Glutamatergic neuron (in vitro differentiated cells): ENCODE data around the gene TXN2. TPM values are rescaled to one million over a fixed set of nuclear protein-coding genes. Genes with fewer than 3 reads are reported as not detected.
A peak's percentile ranks its signal among the peaks of the same experiment; 100 is the strongest.

ENCODE experiments used
- DNase-seq: peaks from one replicate; pipeline ENCODE4 v3.0.0; 2022
- H3K27ac Mint-ChIP-seq: one replicate; pipeline ENCODE4 v1.8.0; 2020; ENCODE audit warnings: mild to moderate bottlenecking, mixed read lengths, inconsistent platforms; ENCODE audit not compliant: unreplicated experiment
- H3K27me3 Mint-ChIP-seq: one replicate; pipeline ENCODE4 v1.8.0; 2020; ENCODE audit warnings: mild to moderate bottlenecking, moderate library complexity, mixed read lengths, inconsistent platforms; ENCODE audit not compliant: unreplicated experiment
- H3K36me3 Mint-ChIP-seq: one replicate; pipeline ENCODE4 v1.8.0; 2020; ENCODE audit warnings: mild to moderate bottlenecking, mixed read lengths, inconsistent platforms; ENCODE audit not compliant: unreplicated experiment
- H3K4me1 Mint-ChIP-seq: one replicate; pipeline ENCODE4 v1.8.0; 2020; ENCODE audit warnings: mild to moderate bottlenecking, low read depth, mixed read lengths, inconsistent platforms; ENCODE audit not compliant: unreplicated experiment
- H3K4me3 Mint-ChIP-seq: one replicate; pipeline ENCODE4 v1.8.0; 2020; ENCODE audit warnings: mild to moderate bottlenecking, mixed read lengths, inconsistent platforms; ENCODE audit not compliant: unreplicated experiment
- H3K9me3 Mint-ChIP-seq: one replicate; pipeline ENCODE4 v1.8.0; 2020; ENCODE audit warnings: mild to moderate bottlenecking, moderate library complexity, mixed read lengths, inconsistent platforms; ENCODE audit not compliant: unreplicated experiment
- total RNA-seq: library from RNA; stranded (reverse); fragmentation: NEBNext Ultra II Directional; extraction: Animal tissue kit (Norgen Biotek cat#: 25700); gene quantifications from one replicate; pipeline ENCODE4 v1.2.1, GENCODE V29; 2021; ENCODE audit not compliant: unreplicated experiment
- TF ChIP-seq, protein P1 (sequence below): fragments of 200-600 bp; sonication (generic); IDR thresholded peaks from one replicate; pipeline ENCODE4 v1.5.0; 2021; ENCODE audit not compliant: partially characterized antibody, unreplicated experiment

Gene TXN2
- total RNA-seq, 1 donor from 2014 or later = 66.1 TPM

DNA sequence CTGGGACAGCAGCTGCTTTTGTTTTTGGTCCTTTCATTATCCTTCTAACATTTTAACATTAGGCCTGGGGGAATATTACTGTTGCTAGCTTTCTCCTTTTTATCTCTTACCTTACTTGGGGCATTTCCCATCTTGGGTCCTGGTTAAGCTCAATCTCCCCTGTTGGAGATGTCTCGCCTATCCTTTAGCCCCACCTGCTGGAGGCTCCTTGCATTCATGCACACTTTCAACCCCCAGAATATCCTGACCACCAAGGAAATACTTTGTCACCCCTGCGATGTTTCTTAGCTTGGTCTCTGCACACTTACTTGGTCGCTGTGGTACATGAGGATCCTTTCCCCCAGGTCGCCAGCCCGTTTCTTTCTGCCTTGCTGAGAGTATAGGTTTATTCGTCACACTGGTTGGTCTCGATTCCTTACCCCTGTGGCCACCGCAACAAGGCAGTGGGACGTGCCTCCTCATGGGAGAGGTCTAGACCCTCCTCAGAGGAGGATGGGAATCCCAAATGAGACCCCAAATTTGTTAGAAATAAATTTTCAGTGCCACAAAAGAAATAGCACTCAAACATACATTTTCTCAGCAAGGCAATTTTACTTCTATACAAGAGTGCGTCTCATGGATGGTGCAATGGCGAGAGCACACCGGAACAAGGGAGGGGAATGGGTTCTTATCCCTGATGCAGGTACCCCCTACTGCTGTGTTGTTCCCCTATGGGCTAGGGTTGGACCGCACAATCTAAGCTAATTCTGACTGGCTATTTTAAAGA, 5.4 kb upstream of the TXN2 start:
- Mint-ChIP-seq H3K27me3 (peaks cover 10% of the 10 kb centered on the region), H3K27ac (no peak overlapping the region), H3K36me3 (peaks cover 31% of the 10 kb centered on the region), H3K9me3 (peaks cover 21% of the 10 kb centered on the region), H3K4me1 (peaks cover 3% of the 10 kb centered on the region), H3K4me3 (no peak overlapping the region)
- TF ChIP-seq, protein P1, sequence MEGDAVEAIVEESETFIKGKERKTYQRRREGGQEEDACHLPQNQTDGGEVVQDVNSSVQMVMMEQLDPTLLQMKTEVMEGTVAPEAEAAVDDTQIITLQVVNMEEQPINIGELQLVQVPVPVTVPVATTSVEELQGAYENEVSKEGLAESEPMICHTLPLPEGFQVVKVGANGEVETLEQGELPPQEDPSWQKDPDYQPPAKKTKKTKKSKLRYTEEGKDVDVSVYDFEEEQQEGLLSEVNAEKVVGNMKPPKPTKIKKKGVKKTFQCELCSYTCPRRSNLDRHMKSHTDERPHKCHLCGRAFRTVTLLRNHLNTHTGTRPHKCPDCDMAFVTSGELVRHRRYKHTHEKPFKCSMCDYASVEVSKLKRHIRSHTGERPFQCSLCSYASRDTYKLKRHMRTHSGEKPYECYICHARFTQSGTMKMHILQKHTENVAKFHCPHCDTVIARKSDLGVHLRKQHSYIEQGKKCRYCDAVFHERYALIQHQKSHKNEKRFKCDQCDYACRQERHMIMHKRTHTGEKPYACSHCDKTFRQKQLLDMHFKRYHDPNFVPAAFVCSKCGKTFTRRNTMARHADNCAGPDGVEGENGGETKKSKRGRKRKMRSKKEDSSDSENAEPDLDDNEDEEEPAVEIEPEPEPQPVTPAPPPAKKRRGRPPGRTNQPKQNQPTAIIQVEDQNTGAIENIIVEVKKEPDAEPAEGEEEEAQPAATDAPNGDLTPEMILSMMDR = peak; percentile 28
- no peak for DNase-seq

DNA sequence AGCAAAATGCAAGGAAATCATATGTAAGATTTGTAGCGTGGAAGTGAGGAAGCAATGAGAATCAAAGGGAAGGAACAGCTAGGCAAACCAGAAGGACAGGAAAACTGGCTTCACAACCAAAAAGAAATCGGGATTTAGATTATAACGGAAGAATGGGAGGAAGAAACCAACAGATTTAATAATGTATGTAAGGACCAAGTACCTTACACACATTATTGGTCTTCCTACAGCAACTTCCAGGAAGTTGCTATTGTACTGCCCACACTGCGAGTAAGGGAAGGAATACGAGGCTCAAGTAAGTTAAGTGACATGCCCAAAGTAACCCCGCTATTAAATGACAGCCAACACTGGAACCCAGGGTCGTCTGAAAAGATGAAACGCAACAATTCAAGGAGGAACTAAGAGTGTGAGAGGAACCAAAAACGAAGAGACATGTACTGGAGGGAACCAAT, 473 bp downstream of the TXN2 start:
- DNase-seq = no peak
- H3K4me3 Mint-ChIP-seq = peak overlapping the region; percentile 97

GRCh38 chr22:36478966-36479365, 2.5 kb downstream of the TXN2 start:
- H3K36me3 Mint-ChIP-seq = peaks cover 5% of the 10 kb centered on the region
- no peak for DNase-seq
- H3K4me3 Mint-ChIP-seq = no peak overlapping the region
- H3K9me3 Mint-ChIP-seq = peaks cover 12% of the 10 kb centered on the region
- TF ChIP-seq, protein P1 = no peak
- H3K4me1 Mint-ChIP-seq = peaks cover 7% of the 10 kb centered on the region
- H3K27me3 Mint-ChIP-seq = peaks cover 4% of the 10 kb centered on the region
- no peak overlapping the region for H3K27ac Mint-ChIP-seq

More for the DNA sequence above, 473 bp downstream of the TXN2 start:
- Mint-ChIP-seq H3K4me1 (peaks cover 7% of the 10 kb centered on the region), H3K27ac (peak overlapping the region; percentile 95), H3K27me3 (peaks cover 8% of the 10 kb centered on the region), H3K9me3 (peaks cover 15% of the 10 kb centered on the region), H3K36me3 (peaks cover 9% of the 10 kb centered on the region)
- TF ChIP-seq, protein P1 = no peak

- Mint-ChIP-seq H3K4me1 (peaks cover 2% of the 10 kb centered on the region), H3K36me3 (no peaks in the 10 kb centered on the region), H3K4me3 (no peak overlapping the region), H3K27me3 (peaks cover 4% of the 10 kb centered on the region), H3K9me3 (no peaks in the 10 kb centered on the region), H3K27ac (no peak overlapping the region)
- TF ChIP-seq, protein P1 = no peak
- no peak for DNase-seq
These were observed 6.1 kb downstream of the TXN2 start for GRCh38 chr22:36475341-36475740.

DNA sequence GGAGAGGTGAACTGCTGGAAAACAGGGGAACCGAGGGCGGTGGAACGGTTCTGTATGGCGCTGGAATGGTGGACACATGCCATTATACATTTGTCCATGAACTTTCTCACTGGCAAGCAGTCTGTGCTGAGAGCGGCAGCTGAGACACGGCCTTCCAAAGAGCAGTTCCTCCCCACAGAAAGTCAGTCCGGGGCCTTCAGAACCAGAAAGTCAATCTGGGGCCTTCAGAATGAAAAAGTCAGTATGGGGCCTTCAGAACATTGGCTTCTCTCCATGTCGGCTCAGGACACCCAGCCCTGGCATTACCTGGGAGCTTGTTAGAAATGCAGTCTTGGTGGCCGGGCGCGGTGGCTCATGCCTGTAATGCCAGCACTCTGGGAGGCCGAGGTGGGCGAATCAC, 8.8 kb downstream of the TXN2 start:
- no peak overlapping the region for H3K27ac Mint-ChIP-seq
- H3K4me1 Mint-ChIP-seq = peaks cover 5% of the 10 kb centered on the region
- H3K9me3 Mint-ChIP-seq = no peaks in the 10 kb centered on the region
- H3K27me3 Mint-ChIP-seq = peaks cover 5% of the 10 kb centered on the region
- H3K4me3 Mint-ChIP-seq = no peak overlapping the region
- no peak for DNase-seq
- TF ChIP-seq, protein P1 = no peak
- H3K36me3 Mint-ChIP-seq = no peaks in the 10 kb centered on the region
